T-helper 9 cell (primary cell): ENCODE results near the gene RBM7.

ENCODE experiments used
- DNase-seq: peaks from one replicate; pipeline ENCODE4 v3.0.0-alpha.2; 2020

Gene RBM7

GRCh38 chr11:114449845-114450244 is 49.4 kb downstream of the RBM7 start:
- DNase-seq, result no peak

GRCh38 chr11:114452399-114452798 is 51.9 kb downstream of the RBM7 start:
- DNase-seq, result no peak
